Measurements from ENCODE around the gene MRPL44.

- TF ChIP-seq CTCF (IDR thresholded peaks at IDR 0.05; ENCODE audit: insufficient read depth, low read length) (no peak), POLR2AphosphoS5 (IDR thresholded peaks at IDR 0.05; ENCODE audit: low read depth) (no peak), REST (IDR thresholded peaks at IDR 0.05; ENCODE audit: insufficient replicate concordance, low read depth) (no peak), GABPA (IDR thresholded peaks at IDR 0.05; ENCODE audit: low read depth) (no peak), SPI1 (IDR thresholded peaks at IDR 0.05; ENCODE audit: borderline replicate concordance, low read depth) (no peak)
Measured at GRCh38 chr2:223969856-223970255, 12.6 kb downstream of the MRPL44 start.

Measured in HL-60 (cell line).